Measurements from ENCODE around the gene ZNF620.
A peak's percentile ranks its signal among the peaks of the same experiment; 100 is the strongest.
"Not testable (repeated sequence)": the region's sequence is repeated elsewhere in the genome, so short reads cannot be mapped to it uniquely, and the experiment has no call there.

ZNF620 gene

GRCh38 chr3:40504636-40505430, 1.0 kb upstream of the ZNF620 start:
- no peak for DNase-seq

GRCh38 chr3:40511031-40511718, 5.3 kb downstream of the ZNF620 start:
- no peak for DNase-seq

- no peak for DNase-seq
Measured at GRCh38 chr3:40516201-40516600, 10.4 kb downstream of the ZNF620 start.

GRCh38 chr3:40518067-40518466, 12.2 kb downstream of the ZNF620 start:
- DNase-seq: no peak

- no peak for DNase-seq
Measured at GRCh38 chr3:40518848-40519247, 13.0 kb downstream of the ZNF620 start.

- DNase-seq: no peak
Measured at GRCh38 chr3:40521254-40521653, 15.4 kb downstream of the ZNF620 start.

- no peak for DNase-seq
Measured at GRCh38 chr3:40523781-40524180, 17.9 kb downstream of the ZNF620 start.

GRCh38 chr3:40524222-40524567, 18.4 kb downstream of the ZNF620 start:
- DNase-seq: no peak

GRCh38 chr3:40524568-40525285, 18.9 kb downstream of the ZNF620 start, which contains the start of gene ZNF621:
Gene ZNF621, plus strand, starts transcription at chr3:40524960. Its CDS starts 881 bp downstream, at chr3:40525841.
- DNase-seq: peak; percentile 76 to 82

- DNase-seq: no peak
Measured at GRCh38 chr3:40528426-40528825, 22.6 kb downstream of the ZNF620 start.

- DNase-seq: no peak
Measured at GRCh38 chr3:40532252-40532651, 26.4 kb downstream of the ZNF620 start.

- DNase-seq: no peak
Measured at GRCh38 chr3:40534283-40534682, 28.4 kb downstream of the ZNF620 start.

GRCh38 chr3:40546816-40547215, 41.0 kb downstream of the ZNF620 start:
- DNase-seq: no peak

- DNase-seq: no peak
Measured at GRCh38 chr3:40550167-40550566, 44.3 kb downstream of the ZNF620 start.

GRCh38 chr3:40557575-40558161, 51.8 kb downstream of the ZNF620 start:
- no peak for DNase-seq

- DNase-seq: not testable (repeated sequence)
Measured at GRCh38 chr3:40562482-40562881, 56.6 kb downstream of the ZNF620 start.

- DNase-seq: not testable (repeated sequence)
Measured at GRCh38 chr3:40565629-40566028, 59.8 kb downstream of the ZNF620 start.

GRCh38 chr3:40566694-40567093, 60.9 kb downstream of the ZNF620 start:
- DNase-seq: no peak

Data from stimulated activated CD4-positive, alpha-beta T cell treated with anti-CD3 and anti-CD28 coated beads, Interleukin-2, amount 100 ng/mL, for 48 hours (primary cell).